ENCODE data around the gene PCDH15. TPM values are rescaled to one million over a fixed set of nuclear protein-coding genes. Genes with fewer than 3 reads are reported as not detected.

The PCDH15 gene
- total and polyA plus RNA-seq, 2 of the 13 experiments (the other 11 are each of a cell fraction or from before 2014, with no cell fraction given): not detected

DNA sequence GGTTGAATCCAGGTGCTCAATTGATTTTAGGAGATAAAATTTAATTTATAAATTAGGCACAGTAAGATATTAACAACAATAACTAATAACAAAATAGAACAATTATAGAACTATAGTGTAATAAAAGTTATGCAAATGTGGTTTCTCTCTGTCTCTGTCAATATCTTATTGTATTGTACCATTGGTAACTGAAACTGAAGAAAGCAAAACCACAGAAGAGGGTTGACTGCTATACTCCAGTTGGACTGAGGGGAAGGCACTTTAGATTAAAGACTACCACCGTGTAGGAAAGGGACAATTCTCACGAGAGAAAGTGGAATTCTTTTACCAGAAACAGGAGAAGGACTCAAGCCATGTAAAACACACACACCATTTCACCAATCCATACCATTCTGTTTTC lies 967.1 kb downstream of the PCDH15 start:
- Histone ChIP-seq H3K36me3 (replicated peaks in 1 of 2; ENCODE audit: control insufficient read depth in 1 of 2, insufficient read depth in 2 of 2, low read length in 2 of 2) (no peaks in the 10 kb centered on the region), H3K4me3 (replicated peaks in 1 of 3; ENCODE audit: insufficient read depth in 1 of 3, low read depth in 2 of 3, low read length in 3 of 3) (no peak overlapping the region), H3K9ac (ENCODE audit: insufficient read depth, low read depth, low read length) (no peak overlapping the region), H3K4me1 (ENCODE audit: insufficient read depth, low read length) (no peaks in the 10 kb centered on the region), H3K27me3 (ENCODE audit: control insufficient read depth in 1 of 2, insufficient read depth in 2 of 2, low read length in 2 of 2) (no peaks in the 10 kb centered on the region), H3K27ac (ENCODE audit: extremely low read length, insufficient read depth, low read length) (no peak overlapping the region), H3K4me2 (ENCODE audit: low read depth, low read length) (no peak overlapping the region), H4K20me1 (ENCODE audit: insufficient read depth, low read length) (no peaks in the 10 kb centered on the region), H3K79me2 (ENCODE audit: insufficient read depth, low read length) (no peaks in the 10 kb centered on the region), H2AFZ (ENCODE audit: low read length) (no peak overlapping the region), H3K9me3 (ENCODE audit: low read length) (no peaks in the 10 kb centered on the region)
- ChIA-PET POLR2A (no interaction called here), CTCF (ENCODE audit: low intra/inter-chr PET ratio, low total read pairs) (no interaction called here)
- ATAC-seq (no peak), FAIRE-seq (no peak), DNase-seq (ENCODE audit: low spot score) (no peak)
- in situ Hi-C loops (cut with HindIII; ENCODE audit: extremely low pct_ligation_motif_present, low pct_unique_long_range_greater_than_20kb): loop anchor here (25.0 kb wide), 1 partner anchor 553 kb away; no protein-coding TSS in a partner anchor
- no peak for TF ChIP-seq KLF6 (CRISPR knock-in tag; IDR thresholded peaks at IDR 0.05)
- TF ChIP-seq, protein P1, sequence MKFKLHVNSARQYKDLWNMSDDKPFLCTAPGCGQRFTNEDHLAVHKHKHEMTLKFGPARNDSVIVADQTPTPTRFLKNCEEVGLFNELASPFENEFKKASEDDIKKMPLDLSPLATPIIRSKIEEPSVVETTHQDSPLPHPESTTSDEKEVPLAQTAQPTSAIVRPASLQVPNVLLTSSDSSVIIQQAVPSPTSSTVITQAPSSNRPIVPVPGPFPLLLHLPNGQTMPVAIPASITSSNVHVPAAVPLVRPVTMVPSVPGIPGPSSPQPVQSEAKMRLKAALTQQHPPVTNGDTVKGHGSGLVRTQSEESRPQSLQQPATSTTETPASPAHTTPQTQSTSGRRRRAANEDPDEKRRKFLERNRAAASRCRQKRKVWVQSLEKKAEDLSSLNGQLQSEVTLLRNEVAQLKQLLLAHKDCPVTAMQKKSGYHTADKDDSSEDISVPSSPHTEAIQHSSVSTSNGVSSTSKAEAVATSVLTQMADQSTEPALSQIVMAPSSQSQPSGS (CRISPR knock-in tag; IDR thresholded peaks at IDR 0.05): no peak
- no peak for TF ChIP-seq POLR2AphosphoS2 (IDR thresholded peaks at IDR 0.05; ENCODE audit: low read depth, low read length)
- TF ChIP-seq ZNF775 (CRISPR knock-in tag; IDR thresholded peaks at IDR 0.05; ENCODE audit: borderline replicate concordance): no peak
- TF ChIP-seq TCF7L2 (IDR thresholded peaks at IDR 0.05; ENCODE audit: low read depth, low read length): no peak
- no peak for TF ChIP-seq ZNF570 (CRISPR knock-in tag; IDR thresholded peaks at IDR 0.05; ENCODE audit: borderline replicate concordance)
- TF ChIP-seq, protein P2, sequence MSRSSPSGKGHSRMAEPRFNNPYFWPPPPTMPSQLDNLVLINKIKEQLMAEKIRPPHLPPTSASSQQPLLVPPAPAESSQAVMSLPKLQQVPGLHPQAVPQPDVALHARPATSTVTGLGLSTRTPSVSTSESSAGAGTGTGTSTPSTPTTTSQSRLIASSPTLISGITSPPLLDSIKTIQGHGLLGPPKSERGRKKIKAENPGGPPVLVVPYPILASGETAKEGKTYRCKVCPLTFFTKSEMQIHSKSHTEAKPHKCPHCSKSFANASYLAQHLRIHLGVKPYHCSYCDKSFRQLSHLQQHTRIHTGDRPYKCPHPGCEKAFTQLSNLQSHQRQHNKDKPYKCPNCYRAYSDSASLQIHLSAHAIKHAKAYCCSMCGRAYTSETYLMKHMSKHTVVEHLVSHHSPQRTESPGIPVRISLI (CRISPR knock-in tag; IDR thresholded peaks at IDR 0.05; ENCODE audit: borderline replicate concordance): no peak
- no peak for TF ChIP-seq ZNF282 (IDR thresholded peaks at IDR 0.05; ENCODE audit: partially characterized antibody)
- no peak for TF ChIP-seq ATF7 (IDR thresholded peaks at IDR 0.05)
- no peak for TF ChIP-seq ATF7 (CRISPR knock-in tag; IDR thresholded peaks at IDR 0.05)
- no peak for TF ChIP-seq NFIB (CRISPR knock-in tag; IDR thresholded peaks at IDR 0.05; ENCODE audit: borderline replicate concordance)
- no peak for TF ChIP-seq MIXL1 (CRISPR knock-in tag; IDR thresholded peaks at IDR 0.05)
- no peak for TF ChIP-seq HCFC1 (IDR thresholded peaks at IDR 0.05; ENCODE audit: low read depth, low read length)
- TF ChIP-seq ZNF230 (CRISPR knock-in tag; IDR thresholded peaks at IDR 0.05): no peak
- intact Hi-C loops (cut with micrococcal nuclease; ENCODE audit: unreplicated experiment): loop anchor here (10.0 kb wide), 1 partner anchor 949 kb away; no protein-coding TSS in a partner anchor
- WGBS (ENCODE audit: low lambda C conversion rate): 6% methylated on average over 2 of the region's 2 CpGs
- no TSS peak for BruUV-seq (replicated peaks)

All from HepG2 (cell line).